ENCODE measurements around the gene PARD3B.

DNA sequence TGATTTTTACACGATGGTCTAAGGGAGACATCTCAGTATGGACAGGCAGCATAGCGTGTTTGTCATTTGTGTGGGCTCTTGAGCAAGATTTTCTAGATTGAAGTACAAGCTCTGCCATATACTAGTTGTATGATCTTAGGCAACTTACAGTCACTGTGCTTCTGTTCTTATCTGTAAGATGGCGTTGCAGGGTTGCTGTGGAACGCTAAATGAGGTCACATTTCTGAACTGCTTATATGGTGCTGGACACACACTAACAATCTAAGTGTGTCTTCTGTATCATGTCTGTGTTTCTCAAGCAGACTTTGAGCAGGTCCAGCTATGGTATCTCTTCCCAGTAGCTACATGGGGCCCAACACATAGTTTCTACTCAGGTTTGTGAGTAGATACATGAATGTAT, 29.2 kb downstream of the PARD3B start:
- TF ChIP-seq, protein P1, sequence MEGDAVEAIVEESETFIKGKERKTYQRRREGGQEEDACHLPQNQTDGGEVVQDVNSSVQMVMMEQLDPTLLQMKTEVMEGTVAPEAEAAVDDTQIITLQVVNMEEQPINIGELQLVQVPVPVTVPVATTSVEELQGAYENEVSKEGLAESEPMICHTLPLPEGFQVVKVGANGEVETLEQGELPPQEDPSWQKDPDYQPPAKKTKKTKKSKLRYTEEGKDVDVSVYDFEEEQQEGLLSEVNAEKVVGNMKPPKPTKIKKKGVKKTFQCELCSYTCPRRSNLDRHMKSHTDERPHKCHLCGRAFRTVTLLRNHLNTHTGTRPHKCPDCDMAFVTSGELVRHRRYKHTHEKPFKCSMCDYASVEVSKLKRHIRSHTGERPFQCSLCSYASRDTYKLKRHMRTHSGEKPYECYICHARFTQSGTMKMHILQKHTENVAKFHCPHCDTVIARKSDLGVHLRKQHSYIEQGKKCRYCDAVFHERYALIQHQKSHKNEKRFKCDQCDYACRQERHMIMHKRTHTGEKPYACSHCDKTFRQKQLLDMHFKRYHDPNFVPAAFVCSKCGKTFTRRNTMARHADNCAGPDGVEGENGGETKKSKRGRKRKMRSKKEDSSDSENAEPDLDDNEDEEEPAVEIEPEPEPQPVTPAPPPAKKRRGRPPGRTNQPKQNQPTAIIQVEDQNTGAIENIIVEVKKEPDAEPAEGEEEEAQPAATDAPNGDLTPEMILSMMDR (IDR thresholded peaks at IDR 0.05; ENCODE audit: low read depth, low read length, poor library complexity, severe bottlenecking) = no peak
- TF ChIP-seq EZH2phosphoT487 (IDR thresholded peaks at IDR 0.05; ENCODE audit: borderline replicate concordance, low read length) = no peak
